Prostate gland (tissue), 2 donors: Measurements from ENCODE around the gene RBM10. TPM values are rescaled to one million over a fixed set of nuclear protein-coding genes. Genes with fewer than 3 reads are reported as not detected.

Experiments used
- DNase-seq: peaks from one replicate; pipeline ENCODE4 v3.0.0-alpha.2; 2019; ENCODE audit warnings: low spot score
- H3K27ac ChIP-seq, 2 donors: fragments of 200-600 bp; sonication (generic); 2 replicates each; pipeline ENCODE4 v1.5.1; 2017 to 2019
- H3K27me3 ChIP-seq: fragments of 200-600 bp; sonication (generic); replicated peaks from 2 replicates; pipeline ENCODE4 v1.5.1; 2019; ENCODE audit not compliant: insufficient read depth
- H3K36me3 ChIP-seq, 2 donors: fragments of 200-600 bp; sonication (generic); 1 replicate in 1 of 2; 2 replicates in 1 of 2; pipeline versions ENCODE4 v1.5.1 to v1.8.1; 2017 to 2019
- H3K4me1 ChIP-seq: fragments of 200-600 bp; sonication (generic); replicated peaks from 2 replicates; pipeline ENCODE4 v1.5.1; 2019
- H3K4me3 ChIP-seq, 2 donors: fragments of 200-600 bp; sonication (generic); 2 replicates each; pipeline ENCODE4 v1.5.1; 2017 to 2019
- H3K9me3 ChIP-seq: fragments of 200-600 bp; sonication (generic); 2 replicates; pipeline ENCODE4 v1.5.1; 2017
- POLR2A ChIP-seq: fragments of 450-650 bp; IDR thresholded peaks from one replicate; pipeline ENCODE4 v1.6.1; 2016; ENCODE audit warnings: antibody characterized with exemption, mild to moderate bottlenecking
- POLR2AphosphoS5 ChIP-seq: sonication (generic); formaldehyde crosslinking; IDR thresholded peaks from one replicate; pipeline ENCODE4 v1.6.1; 2017; ENCODE audit warnings: antibody characterized with exemption
- WGBS: methylation state at CpG from one replicate; pipeline ENCODE4 v1.1.5; 2018; 5-methylcytosine and 5-hydroxymethylcytosine counted together
- intact Hi-C: fragments of 100-400 bp; cut with DNase I; formaldehyde crosslinking; loops from one replicate; pipeline ENCODE4 v1.14.2; 2022
- total RNA-seq, 2 donors: library from RNA; depleted of rRNA; stranded (reverse); fragments of >200 nt; gene quantifications; one replicate each; pipeline ENCODE4 v1.1.0, GENCODE V29; 2016
- TF ChIP-seq, protein P1 (sequence below), 4 experiments: fragments of 200-600 bp in 2 of 4; fragments of 450-650 bp in 2 of 4; sonication (generic) in 2 of 4; IDR thresholded peaks; 1 replicate in 3 of 4; 2 replicates in 1 of 4; pipeline ENCODE4 v1.5.1; 2016 to 2019; ENCODE audit warnings: antibody characterized with exemption in 4 of 4, mild to moderate bottlenecking in 2 of 4, moderate library complexity in 2 of 4

Gene RBM10
- total RNA-seq, 2 donors from 2014 or later = 45.0 to 49.0 TPM

DNA sequence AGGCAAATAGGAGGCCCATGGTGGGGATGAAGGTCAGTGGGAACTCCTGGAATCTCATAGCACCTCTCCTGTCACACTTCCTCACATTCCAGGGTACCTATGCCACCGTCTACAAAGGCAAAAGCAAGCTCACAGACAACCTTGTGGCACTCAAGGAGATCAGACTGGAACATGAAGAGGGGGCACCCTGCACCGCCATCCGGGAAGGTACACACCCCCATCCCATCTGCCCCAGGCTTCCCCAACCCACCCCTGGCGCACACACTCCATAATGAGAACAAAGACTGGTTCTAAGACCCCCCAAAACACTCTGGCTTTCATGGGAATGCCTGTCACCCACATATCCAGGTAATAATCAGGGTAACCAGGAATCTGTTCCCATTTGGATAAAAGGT lies 79.9 kb downstream of the RBM10 start:
- WGBS = 97% methylated on average over 4 of the region's 4 CpGs
- no peaks in the 10 kb centered on the region for H3K36me3 ChIP-seq
- intact Hi-C loops = no loop called here

DNA sequence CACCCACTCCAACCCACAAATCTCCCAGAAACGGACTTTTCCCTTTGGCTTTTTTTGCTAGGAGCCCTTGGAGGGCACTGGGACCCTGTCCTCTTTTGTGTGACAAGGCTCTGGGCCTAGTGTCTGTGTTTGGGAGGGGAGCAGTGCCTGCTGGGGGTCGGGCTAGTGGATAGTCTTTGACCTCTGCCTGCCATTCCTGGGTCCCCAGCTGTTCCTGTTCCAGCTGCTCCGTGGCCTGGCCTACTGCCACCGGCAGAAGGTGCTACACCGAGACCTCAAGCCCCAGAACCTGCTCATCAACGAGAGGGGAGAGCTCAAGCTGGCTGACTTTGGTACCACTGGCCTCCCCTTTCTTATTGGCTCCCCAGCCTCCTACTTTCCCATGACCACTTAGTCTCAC lies 81.0 kb downstream of the RBM10 start:
- TF ChIP-seq, protein P1, sequence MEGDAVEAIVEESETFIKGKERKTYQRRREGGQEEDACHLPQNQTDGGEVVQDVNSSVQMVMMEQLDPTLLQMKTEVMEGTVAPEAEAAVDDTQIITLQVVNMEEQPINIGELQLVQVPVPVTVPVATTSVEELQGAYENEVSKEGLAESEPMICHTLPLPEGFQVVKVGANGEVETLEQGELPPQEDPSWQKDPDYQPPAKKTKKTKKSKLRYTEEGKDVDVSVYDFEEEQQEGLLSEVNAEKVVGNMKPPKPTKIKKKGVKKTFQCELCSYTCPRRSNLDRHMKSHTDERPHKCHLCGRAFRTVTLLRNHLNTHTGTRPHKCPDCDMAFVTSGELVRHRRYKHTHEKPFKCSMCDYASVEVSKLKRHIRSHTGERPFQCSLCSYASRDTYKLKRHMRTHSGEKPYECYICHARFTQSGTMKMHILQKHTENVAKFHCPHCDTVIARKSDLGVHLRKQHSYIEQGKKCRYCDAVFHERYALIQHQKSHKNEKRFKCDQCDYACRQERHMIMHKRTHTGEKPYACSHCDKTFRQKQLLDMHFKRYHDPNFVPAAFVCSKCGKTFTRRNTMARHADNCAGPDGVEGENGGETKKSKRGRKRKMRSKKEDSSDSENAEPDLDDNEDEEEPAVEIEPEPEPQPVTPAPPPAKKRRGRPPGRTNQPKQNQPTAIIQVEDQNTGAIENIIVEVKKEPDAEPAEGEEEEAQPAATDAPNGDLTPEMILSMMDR (IDR thresholded peaks at IDR 0.05) = no peak
- TF ChIP-seq POLR2AphosphoS5 (no peak), POLR2A (no peak)
- no peaks in the 10 kb centered on the region for H3K27me3 ChIP-seq
- H3K9me3 ChIP-seq = no peaks in the 10 kb centered on the region
- no peak for DNase-seq
- H3K36me3 ChIP-seq = no peaks in the 10 kb centered on the region
- 89% methylated on average over 5 of the region's 6 CpGs for WGBS
- intact Hi-C loops = no loop called here
- no peaks in the 10 kb centered on the region for H3K4me1 ChIP-seq
- no peak overlapping the region for H3K4me3 ChIP-seq
- no peak overlapping the region for H3K27ac ChIP-seq

More for the DNA sequence above, 79.9 kb downstream of the RBM10 start:
- Histone ChIP-seq H3K4me3 (no peak overlapping the region), H3K27me3 (no peaks in the 10 kb centered on the region), H3K27ac (no peak overlapping the region), H3K9me3 (no peaks in the 10 kb centered on the region), H3K4me1 (no peaks in the 10 kb centered on the region)
- no peak for DNase-seq
- TF ChIP-seq, protein P1 (IDR thresholded peaks at IDR 0.05) = no peak
- no peak for TF ChIP-seq POLR2AphosphoS5
- TF ChIP-seq POLR2A = no peak

GRCh38 chrX:47226531-47227333 lies 81.7 kb downstream of the RBM10 start:
- Histone ChIP-seq H3K4me3 (no peak overlapping the region), H3K4me1 (no peaks in the 10 kb centered on the region), H3K36me3 (no peaks in the 10 kb centered on the region), H3K27ac (no peak overlapping the region), H3K9me3 (no peaks in the 10 kb centered on the region), H3K27me3 (no peaks in the 10 kb centered on the region)
- intact Hi-C loops = no loop called here
- WGBS = 85% methylated on average over 13 of the region's 19 CpGs
- no peak for DNase-seq
- no peak for TF ChIP-seq POLR2AphosphoS5
- TF ChIP-seq, protein P1 (IDR thresholded peaks at IDR 0.05) = no peak
- TF ChIP-seq POLR2A = no peak

- H3K4me3 ChIP-seq = no peak overlapping the region
- no peaks in the 10 kb centered on the region for H3K27me3 ChIP-seq
- no peak for DNase-seq
- intact Hi-C loops = no loop called here
- H3K36me3 ChIP-seq = no peaks in the 10 kb centered on the region
- WGBS = 88% methylated on average over 9 of the region's 9 CpGs
- H3K4me1 ChIP-seq = no peaks in the 10 kb centered on the region
- H3K27ac ChIP-seq = no peak overlapping the region
- H3K9me3 ChIP-seq = no peaks in the 10 kb centered on the region
- TF ChIP-seq POLR2A = no peak
- no peak for TF ChIP-seq POLR2AphosphoS5
- TF ChIP-seq, protein P1 (IDR thresholded peaks at IDR 0.05) = no peak
Measured at GRCh38 chrX:47227334-47227583, 82.2 kb downstream of the RBM10 start.

- WGBS = 89% methylated on average over 8 of the region's 12 CpGs
- TF ChIP-seq, protein P1 (IDR thresholded peaks at IDR 0.05) = no peak
- Histone ChIP-seq H3K27me3 (no peaks in the 10 kb centered on the region), H3K4me3 (no peak overlapping the region), H3K27ac (no peak overlapping the region), H3K4me1 (no peaks in the 10 kb centered on the region), H3K9me3 (no peaks in the 10 kb centered on the region), H3K36me3 (no peaks in the 10 kb centered on the region)
- no peak for DNase-seq
- intact Hi-C loops = no loop called here
Measured at GRCh38 chrX:47228550-47229270, 83.7 kb downstream of the RBM10 start.
